HEK293T (cell line): ENCODE data around the gene KAZALD1.

Experiments
- ELF4 ChIP-seq: fragments of 450-650 bp; IDR thresholded peaks from 2 replicates; pipeline ENCODE4 v1.6.1; 2017; ENCODE audit warnings: antibody characterized with exemption
- FOXA1 ChIP-seq: fragments of 450-650 bp; IDR thresholded peaks from 2 replicates; pipeline ENCODE4 v1.6.1; 2016; ENCODE audit warnings: mild to moderate bottlenecking
- FOXM1 ChIP-seq: fragments of 450-650 bp; IDR thresholded peaks from 2 replicates; pipeline ENCODE4 v1.6.1; 2017; ENCODE audit warnings: mild to moderate bottlenecking, borderline replicate concordance
- HDGF ChIP-seq: fragments of 450-650 bp; IDR thresholded peaks from 2 replicates; pipeline ENCODE4 v1.6.1; 2017; ENCODE audit warnings: antibody characterized with exemption, borderline replicate concordance
- LEF1 ChIP-seq: fragments of 450-650 bp; IDR thresholded peaks from 2 replicates; pipeline ENCODE4 v1.6.1; 2017; ENCODE audit warnings: mild to moderate bottlenecking, borderline replicate concordance
- NFRKB ChIP-seq: fragments of 450-650 bp; IDR thresholded peaks from 2 replicates; pipeline ENCODE4 v1.6.1; 2016; ENCODE audit warnings: mild to moderate bottlenecking, moderate library complexity
- SP1 ChIP-seq: fragments of 450-650 bp; IDR thresholded peaks from 2 replicates; pipeline ENCODE4 v1.6.1; 2017
- SUZ12 ChIP-seq: fragments of 450-650 bp; IDR thresholded peaks from 2 replicates; pipeline ENCODE4 v1.6.1; 2016; ENCODE audit warnings: mild to moderate bottlenecking
- TARDBP ChIP-seq: fragments of 450-650 bp; IDR thresholded peaks from 2 replicates; pipeline ENCODE4 v1.6.1; 2016
- ZNF384 ChIP-seq: fragments of 450-650 bp; IDR thresholded peaks from 2 replicates; pipeline ENCODE4 v1.6.1; 2016

- TF ChIP-seq SUZ12 (no peak), NFRKB (no peak), FOXA1 (no peak), LEF1 (no peak), ZNF384 (peak; percentile 52; the same call in 1 of the 2 replicates), ELF4 (peak; percentile 42), TARDBP (no peak), FOXM1 (no peak), SP1 (no peak), HDGF (0 out of 2 replicates have a peak, but pooled peaks have one; percentile 43)
Observed at GRCh38 chr10:101042667-101043362, 19.0 kb upstream of the KAZALD1 start.
